Astrocyte of the cerebellum (primary cell): ENCODE data around the gene PLCH1.
"Not testable (repeated sequence)": the region's sequence is repeated elsewhere in the genome, so short reads cannot be mapped to it uniquely, and the experiment has no call there.

Experiments used
- DNase-seq: peaks from one replicate; pipeline ENCODE4 v3.0.0-alpha.2; 2011; ENCODE audit warnings: low read depth
- H3K4me3 ChIP-seq: 2 replicates; pipeline ENCODE4 v1.5.1; 2011; ENCODE audit warnings: mild to moderate bottlenecking, low read depth, low read length, moderate library complexity
- CTCF ChIP-seq: IDR thresholded peaks from 2 replicates; pipeline ENCODE4 v1.5.1; 2012; ENCODE audit warnings: low read length, low read depth, moderate library complexity, mild to moderate bottlenecking; ENCODE audit errors: missing control alignments
- in situ Hi-C: cut with HindIII; loops from 2 replicates; pipeline ENCODE4 v1.10.0; 2017; ENCODE audit warnings: low sequenced_read_pairs

The PLCH1 gene

GRCh38 chr3:155407331-155407730 lies 337.5 kb downstream of the PLCH1 start:
- in situ Hi-C loops = no loop called here
- H3K4me3 ChIP-seq = no peak overlapping the region
- DNase-seq = no peak
- TF ChIP-seq CTCF = no peak

- TF ChIP-seq CTCF = no peak
- H3K4me3 ChIP-seq = no peak overlapping the region
- DNase-seq = no peak
- in situ Hi-C loops = no loop called here
These were observed 340.4 kb downstream of the PLCH1 start for GRCh38 chr3:155404486-155404885.

GRCh38 chr3:155402656-155403055 lies 342.2 kb downstream of the PLCH1 start:
- TF ChIP-seq CTCF = no peak
- H3K4me3 ChIP-seq = no peak overlapping the region
- DNase-seq = no peak
- in situ Hi-C loops = no loop called here

- H3K4me3 ChIP-seq = no peak overlapping the region
- DNase-seq = no peak
- TF ChIP-seq CTCF = no peak
- in situ Hi-C loops = no loop called here
These were observed 346.8 kb downstream of the PLCH1 start for GRCh38 chr3:155398046-155398445.

GRCh38 chr3:155394896-155395295 lies 350.0 kb downstream of the PLCH1 start:
- H3K4me3 ChIP-seq, DNase-seq, in situ Hi-C loops: not testable (repeated sequence)

GRCh38 chr3:155394240-155394639 lies 350.6 kb downstream of the PLCH1 start:
- H3K4me3 ChIP-seq = no peak overlapping the region
- no peak for DNase-seq
- in situ Hi-C loops = no loop called here
- no peak for TF ChIP-seq CTCF

GRCh38 chr3:155393316-155393715 lies 351.6 kb downstream of the PLCH1 start:
- in situ Hi-C loops = no loop called here
- no peak for DNase-seq
- H3K4me3 ChIP-seq = no peak overlapping the region
- no peak for TF ChIP-seq CTCF
